ENCODE data around the gene SLC16A9.

SLC16A9 gene

GRCh38 chr10:59625721-59626522 is 83.7 kb downstream of the SLC16A9 start:
- DNase-seq = peak; percentile 38

GRCh38 chr10:59624951-59625350 is 84.7 kb downstream of the SLC16A9 start:
- no peak for DNase-seq

- no peak for DNase-seq
Observed at GRCh38 chr10:59624136-59624535, 85.5 kb downstream of the SLC16A9 start.

GRCh38 chr10:59623133-59624121 is 86.2 kb downstream of the SLC16A9 start:
- no peak for DNase-seq

GRCh38 chr10:59622320-59623132 is 87.1 kb downstream of the SLC16A9 start:
- DNase-seq = no peak

- no peak for DNase-seq
Observed at GRCh38 chr10:59621771-59622170, 87.9 kb downstream of the SLC16A9 start.

- no peak for DNase-seq
Observed at GRCh38 chr10:59618666-59619065, 91.0 kb downstream of the SLC16A9 start.

- no peak for DNase-seq
Observed at GRCh38 chr10:59617996-59618395, 91.7 kb downstream of the SLC16A9 start.

- no peak for DNase-seq
Observed at GRCh38 chr10:59611048-59611447, 98.6 kb downstream of the SLC16A9 start.

GRCh38 chr10:59607970-59608369 is 101.7 kb downstream of the SLC16A9 start:
- no peak for DNase-seq

GRCh38 chr10:59606551-59606961 is 103.1 kb downstream of the SLC16A9 start:
- no peak for DNase-seq

GRCh38 chr10:59601985-59602384 is 107.7 kb downstream of the SLC16A9 start:
- DNase-seq = no peak
